IMR-90 (cell line): Measurements from ENCODE around the gene DHFR. TPM values are rescaled to one million over a fixed set of nuclear protein-coding genes. Genes with fewer than 3 reads are reported as not detected.

ENCODE experiments used
- ATAC-seq: fragments of 200-7000 bp; cut with Tn5 transposase; 2 replicates; pipeline ENCODE4 v1.9.1; 2020; ENCODE audit warnings: low read depth, mild to moderate bottlenecking, moderate library complexity
- BruUV-seq: library from RNA; stranded (reverse); fragments of 400-500 nt; replicated peaks from 2 replicates; lab custom pipeline; 2021; lab: Mats Ljungman, UMichigan
- CTCF ChIA-PET: fragments of 300-600 bp; formaldehyde crosslinking; extraction: SDS; loops from one replicate; lab custom pipeline; 2021; ENCODE audit warnings: antibody characterized with exemption; lab: Yijun Ruan, JAX
- POLR2A ChIA-PET: fragments of 300-600 bp; sonication (Branson Sonifier 250); formaldehyde crosslinking; loops from one replicate; lab custom pipeline; 2022; ENCODE audit warnings: antibody characterized with exemption; ENCODE audit not compliant: unreplicated experiment; lab: Charles Lee
- DNase-seq: peaks from one replicate; pipeline ENCODE4 v3.0.0; 2013
- H2AFZ ChIP-seq: replicated peaks from 2 replicates; pipeline ENCODE3; 2013; ENCODE audit warnings: low read length, mild to moderate bottlenecking; ENCODE audit not compliant: poor library complexity
- H2AK5ac ChIP-seq: 2 replicates; pipeline ENCODE4 v1.6.1; 2013; ENCODE audit warnings: low read depth, low read length, inconsistent platforms
- H2AK9ac ChIP-seq: replicated peaks from 2 replicates; pipeline ENCODE3; 2013; ENCODE audit warnings: mild to moderate bottlenecking, low read depth, low read length, moderate library complexity; ENCODE audit not compliant: poor library complexity
- H2BK120ac ChIP-seq: 2 replicates; pipeline ENCODE4 v1.6.1; 2013; ENCODE audit warnings: low read depth, low read length, inconsistent platforms
- H2BK15ac ChIP-seq: 3 replicates; pipeline ENCODE4 v1.6.1; 2013; ENCODE audit warnings: low read depth, low read length, inconsistent platforms
- H2BK20ac ChIP-seq: 2 replicates; pipeline ENCODE4 v1.6.1; 2013; ENCODE audit warnings: low read depth, mild to moderate bottlenecking, inconsistent platforms, low read length, moderate library complexity
- H2BK5ac ChIP-seq: 2 replicates; pipeline ENCODE4 v1.6.1; 2013; ENCODE audit warnings: mild to moderate bottlenecking, low read depth, low read length, inconsistent platforms; ENCODE audit not compliant: poor library complexity, severe bottlenecking
- H3K14ac ChIP-seq: replicated peaks from 2 replicates; pipeline ENCODE4 v1.6.1; 2013; ENCODE audit warnings: low read depth, low read length, inconsistent platforms
- H3K18ac ChIP-seq: 2 replicates; pipeline ENCODE4 v1.6.1; 2013; ENCODE audit warnings: low read depth, low read length, control low read depth
- H3K23ac ChIP-seq: 2 replicates; pipeline ENCODE4 v1.6.1; 2013; ENCODE audit warnings: low read depth, low read length, inconsistent platforms
- H3K27ac ChIP-seq: 2 replicates; pipeline ENCODE4 v1.5.1; 2013; ENCODE audit warnings: mild to moderate bottlenecking, control low read depth, low read length; ENCODE audit not compliant: insufficient read depth
- H3K27me3 ChIP-seq: 2 replicates; pipeline ENCODE4 v1.6.1; 2013; ENCODE audit warnings: low read length; ENCODE audit not compliant: control insufficient read depth, insufficient read depth
- H3K36me3 ChIP-seq: 2 replicates; pipeline ENCODE4 v1.6.1; 2013; ENCODE audit warnings: low read length, mixed read lengths; ENCODE audit not compliant: control insufficient read depth, insufficient read depth
- H3K4ac ChIP-seq: 2 replicates; pipeline ENCODE4 v1.6.1; 2013; ENCODE audit warnings: low read depth, low read length, inconsistent platforms
- H3K4me1 ChIP-seq: 2 replicates; pipeline ENCODE4 v1.6.1; 2013; ENCODE audit warnings: low read length, mixed read lengths; ENCODE audit not compliant: control insufficient read depth, insufficient read depth
- H3K4me2 ChIP-seq: 2 replicates; pipeline ENCODE4 v1.6.1; 2013; ENCODE audit warnings: low read depth, mild to moderate bottlenecking, control low read depth, low read length, moderate library complexity
- H3K4me3 ChIP-seq: 2 replicates; pipeline ENCODE4 v1.5.1; 2013; ENCODE audit warnings: low read depth, mild to moderate bottlenecking, control low read depth, low read length, moderate library complexity; ENCODE audit not compliant: insufficient read depth
- H3K56ac ChIP-seq: 2 replicates; pipeline ENCODE4 v1.6.1; 2013; ENCODE audit warnings: low read length, inconsistent platforms; ENCODE audit not compliant: insufficient read depth; ENCODE audit errors: extremely low read depth
- H3K79me1 ChIP-seq, 2 experiments: 2 replicates each; pipeline ENCODE4 v1.6.1; 2013; ENCODE audit warnings: low read length in 2 of 2, inconsistent platforms in 1 of 2, low read depth in 1 of 2
- H3K9ac ChIP-seq: 2 replicates; pipeline ENCODE4 v1.6.1; 2013; ENCODE audit warnings: low read depth, low read length, control low read depth
- H3K9me1 ChIP-seq: 2 replicates; pipeline ENCODE4 v1.6.1; 2013; ENCODE audit warnings: low read length, inconsistent platforms; ENCODE audit not compliant: insufficient read depth
- H3K9me3 ChIP-seq: 2 replicates; pipeline ENCODE4 v1.6.1; 2013; ENCODE audit warnings: low read length; ENCODE audit not compliant: control insufficient read depth, insufficient read depth
- H4K20me1 ChIP-seq: 2 replicates; pipeline ENCODE4 v1.6.1; 2013; ENCODE audit warnings: low read length, inconsistent platforms; ENCODE audit not compliant: insufficient read depth
- H4K5ac ChIP-seq: 2 replicates; pipeline ENCODE4 v1.6.1; 2013; ENCODE audit warnings: mild to moderate bottlenecking, low read depth, low read length, control low read depth
- H4K8ac ChIP-seq, 2 experiments: 2 replicates each; pipeline ENCODE4 v1.6.1; 2013; ENCODE audit warnings: low read depth in 2 of 2, low read length in 2 of 2, control low read depth in 1 of 2, inconsistent platforms in 1 of 2
- H4K91ac ChIP-seq: 2 replicates; pipeline ENCODE4 v1.6.1; 2013; ENCODE audit warnings: low read depth, low read length, inconsistent platforms; ENCODE audit not compliant: insufficient read depth
- BHLHE40 ChIP-seq: fragments of 150-350 bp; IDR thresholded peaks from 2 replicates; pipeline ENCODE4 v1.6.1; 2016; ENCODE audit warnings: mild to moderate bottlenecking, low read depth, low read length
- CEBPB ChIP-seq: IDR thresholded peaks from 2 replicates; pipeline ENCODE4 v1.6.1; 2012; ENCODE audit warnings: low read depth, low read length, improper control_type of control experiment
- CHD1 ChIP-seq: IDR thresholded peaks from 2 replicates; pipeline ENCODE4 v1.6.1; 2012; ENCODE audit warnings: low read depth, low read length, improper control_type of control experiment
- FOS ChIP-seq: fragments of 150-350 bp; IDR thresholded peaks from 2 replicates; pipeline ENCODE4 v1.6.1; 2016; ENCODE audit warnings: low read depth, low read length
- MAFK ChIP-seq: IDR thresholded peaks from 2 replicates; pipeline ENCODE4 v1.6.1; 2012; ENCODE audit warnings: low read depth, low read length, improper control_type of control experiment
- MAZ ChIP-seq: IDR thresholded peaks from 2 replicates; pipeline ENCODE4 v1.6.1; 2012; ENCODE audit warnings: low read depth, mild to moderate bottlenecking, low read length, improper control_type of control experiment, moderate library complexity, borderline replicate concordance
- MXI1 ChIP-seq: IDR thresholded peaks from 2 replicates; pipeline ENCODE4 v1.6.1; 2012; ENCODE audit warnings: low read depth, mild to moderate bottlenecking, low read length, moderate library complexity, borderline replicate concordance
- NFE2L2 ChIP-seq: fragments of 150-350 bp; IDR thresholded peaks from 2 replicates; pipeline ENCODE4 v1.6.1; 2016; ENCODE audit warnings: low read depth, mild to moderate bottlenecking, low read length
- POLR2A ChIP-seq: IDR thresholded peaks from 2 replicates; pipeline ENCODE4 v1.6.1; 2012; ENCODE audit warnings: mild to moderate bottlenecking, low read depth, low read length
- RAD21 ChIP-seq: IDR thresholded peaks from 2 replicates; pipeline ENCODE4 v1.6.1; 2012; ENCODE audit warnings: low read length, improper control_type of control experiment
- RCOR1 ChIP-seq: IDR thresholded peaks from 2 replicates; pipeline ENCODE4 v1.6.1; 2012; ENCODE audit warnings: mild to moderate bottlenecking, low read length, improper control_type of control experiment; ENCODE audit not compliant: insufficient replicate concordance
- RFX5 ChIP-seq: IDR thresholded peaks from 2 replicates; pipeline ENCODE4 v1.8.0; 2012; ENCODE audit warnings: low read depth, mild to moderate bottlenecking, low read length, moderate library complexity
- SMC3 ChIP-seq: fragments of 150-350 bp; IDR thresholded peaks from 2 replicates; pipeline ENCODE4 v1.6.1; 2016; ENCODE audit warnings: low read depth, mild to moderate bottlenecking, antibody characterized with exemption, low read length, moderate library complexity
- WGBS, 2 experiments: methylation state at CpG; one replicate each; pipeline versions ENCODE4 v1.1.5 to v1.1.7; 2013; ENCODE audit warnings: missing lambda C conversion rate in 2 of 2; ENCODE audit not compliant: insufficient read length in 1 of 2; ENCODE audit errors: extremely low coverage in 2 of 2; 5-methylcytosine and 5-hydroxymethylcytosine counted together
- dilution Hi-C: fragments of 300-500 bp; cut with HindIII; formaldehyde crosslinking; loops from one replicate; pipeline ENCODE4 v1.14.3; 2018; ENCODE audit warnings: low sequenced_read_pairs; ENCODE audit not compliant: unreplicated experiment
- in situ Hi-C: fragments of 300-500 bp; cut with MboI; formaldehyde crosslinking; loops from 3 replicates; pipeline ENCODE4 v1.14.3; 2019; ENCODE audit warnings: low sequenced_read_pairs, inconsistent platforms, mixed read lengths
- intact Hi-C: fragments of 100-400 bp; cut with micrococcal nuclease; formaldehyde crosslinking; loops from 2 replicates; pipeline ENCODE4 v1.10.0; 2022
- polyA plus RNA-seq, 3 experiments: library from polyadenylated mRNA; depleted of rRNA; stranded (reverse); fragments of >200 nt; gene quantifications; 2 replicates each; pipeline ENCODE4 v1.2.3, GENCODE V29; 2012; ENCODE audit warnings: low replicate concordance in 1 of 3
- total RNA-seq: library from RNA; depleted of rRNA; stranded (reverse); fragments of >200 nt; gene quantifications from 2 replicates; pipeline ENCODE4 v1.2.3, GENCODE V29; 2012
- TF ChIP-seq, protein P1 (sequence below): conservative IDR thresholded peaks from 2 replicates; pipeline ENCODE4 v1.5.1; 2012; ENCODE audit warnings: mild to moderate bottlenecking, low read depth, low read length, improper control_type of control experiment
- TF ChIP-seq, protein P2 (sequence below): fragments of 150-350 bp; IDR thresholded peaks from 2 replicates; pipeline ENCODE4 v1.6.1; 2016; ENCODE audit warnings: low read depth, mild to moderate bottlenecking, low read length, moderate library complexity, borderline replicate concordance
- TF ChIP-seq, protein P3 (sequence below): fragments of 150-350 bp; IDR thresholded peaks from 2 replicates; pipeline ENCODE4 v1.6.1; 2017; ENCODE audit warnings: mild to moderate bottlenecking, antibody characterized with exemption, low read length, low read depth

DHFR gene
- total and polyA plus RNA-seq, 2 of the 4 experiments (the other 2 are of a cell fraction): 20.6 to 29.4 TPM

DNA sequence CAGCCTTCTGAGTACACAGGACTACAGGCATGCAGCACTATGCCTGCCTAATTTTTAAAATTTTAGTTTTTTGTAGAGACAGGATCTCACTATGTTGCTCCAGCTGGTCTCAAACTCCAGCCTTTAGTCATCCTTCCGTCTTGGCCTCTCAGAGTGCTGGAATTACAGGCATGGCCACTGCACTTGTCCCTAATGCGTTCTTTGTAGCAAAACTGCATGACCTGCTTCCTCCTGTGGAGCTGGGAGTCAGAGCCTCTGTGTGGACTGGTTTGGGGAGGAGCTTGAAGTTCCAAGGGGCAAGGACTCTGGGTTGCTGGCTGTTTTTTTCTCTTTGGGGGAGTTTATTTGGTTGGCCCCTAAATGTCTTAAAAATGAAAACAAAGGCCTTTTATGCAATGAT, 62.0 kb downstream of the DHFR start:
- H2AK5ac ChIP-seq: no peak overlapping the region
- no peak overlapping the region for H3K56ac ChIP-seq
- no peak overlapping the region for H4K91ac ChIP-seq
- intact Hi-C loops: no loop called here
- no peaks in the 10 kb centered on the region for H4K20me1 ChIP-seq
- no peak overlapping the region for H3K14ac ChIP-seq
- H4K8ac ChIP-seq: no peak overlapping the region
- H2AFZ ChIP-seq: peak overlapping the region; percentile 43
- ChIA-PET POLR2A (no interaction called here), CTCF (interaction anchor here (1.0 kb wide), 1 partner anchor 111 kb away, joined by 3 read pairs; no protein-coding TSS in a partner anchor)
- no peaks in the 10 kb centered on the region for H3K9me1 ChIP-seq
- no peak for DNase-seq
- no peak overlapping the region for H3K23ac ChIP-seq
- ATAC-seq: no peak
- no peak overlapping the region for H3K18ac ChIP-seq
- H3K4ac ChIP-seq: no peak overlapping the region
- no peaks in the 10 kb centered on the region for H3K79me1 ChIP-seq
- no peak overlapping the region for H2AK9ac ChIP-seq
- H3K4me3 ChIP-seq: no peak overlapping the region
- H4K5ac ChIP-seq: no peak overlapping the region
- no peak overlapping the region for H2BK120ac ChIP-seq
- H2BK5ac ChIP-seq: no peak overlapping the region
- BruUV-seq: no TSS peak
- TF ChIP-seq, protein P1, sequence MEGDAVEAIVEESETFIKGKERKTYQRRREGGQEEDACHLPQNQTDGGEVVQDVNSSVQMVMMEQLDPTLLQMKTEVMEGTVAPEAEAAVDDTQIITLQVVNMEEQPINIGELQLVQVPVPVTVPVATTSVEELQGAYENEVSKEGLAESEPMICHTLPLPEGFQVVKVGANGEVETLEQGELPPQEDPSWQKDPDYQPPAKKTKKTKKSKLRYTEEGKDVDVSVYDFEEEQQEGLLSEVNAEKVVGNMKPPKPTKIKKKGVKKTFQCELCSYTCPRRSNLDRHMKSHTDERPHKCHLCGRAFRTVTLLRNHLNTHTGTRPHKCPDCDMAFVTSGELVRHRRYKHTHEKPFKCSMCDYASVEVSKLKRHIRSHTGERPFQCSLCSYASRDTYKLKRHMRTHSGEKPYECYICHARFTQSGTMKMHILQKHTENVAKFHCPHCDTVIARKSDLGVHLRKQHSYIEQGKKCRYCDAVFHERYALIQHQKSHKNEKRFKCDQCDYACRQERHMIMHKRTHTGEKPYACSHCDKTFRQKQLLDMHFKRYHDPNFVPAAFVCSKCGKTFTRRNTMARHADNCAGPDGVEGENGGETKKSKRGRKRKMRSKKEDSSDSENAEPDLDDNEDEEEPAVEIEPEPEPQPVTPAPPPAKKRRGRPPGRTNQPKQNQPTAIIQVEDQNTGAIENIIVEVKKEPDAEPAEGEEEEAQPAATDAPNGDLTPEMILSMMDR: no peak
- TF ChIP-seq, protein P2, sequence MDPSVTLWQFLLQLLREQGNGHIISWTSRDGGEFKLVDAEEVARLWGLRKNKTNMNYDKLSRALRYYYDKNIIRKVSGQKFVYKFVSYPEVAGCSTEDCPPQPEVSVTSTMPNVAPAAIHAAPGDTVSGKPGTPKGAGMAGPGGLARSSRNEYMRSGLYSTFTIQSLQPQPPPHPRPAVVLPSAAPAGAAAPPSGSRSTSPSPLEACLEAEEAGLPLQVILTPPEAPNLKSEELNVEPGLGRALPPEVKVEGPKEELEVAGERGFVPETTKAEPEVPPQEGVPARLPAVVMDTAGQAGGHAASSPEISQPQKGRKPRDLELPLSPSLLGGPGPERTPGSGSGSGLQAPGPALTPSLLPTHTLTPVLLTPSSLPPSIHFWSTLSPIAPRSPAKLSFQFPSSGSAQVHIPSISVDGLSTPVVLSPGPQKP: no peak
- TF ChIP-seq RCOR1 (no peak), FOS (no peak), POLR2A (no peak), CEBPB (no peak), NFE2L2 (no peak), MAZ (no peak), MXI1 (no peak), RAD21 (no peak), BHLHE40 (no peak), CHD1 (no peak), MAFK (no peak), SMC3 (no peak), RFX5 (no peak)
- TF ChIP-seq, protein P3, sequence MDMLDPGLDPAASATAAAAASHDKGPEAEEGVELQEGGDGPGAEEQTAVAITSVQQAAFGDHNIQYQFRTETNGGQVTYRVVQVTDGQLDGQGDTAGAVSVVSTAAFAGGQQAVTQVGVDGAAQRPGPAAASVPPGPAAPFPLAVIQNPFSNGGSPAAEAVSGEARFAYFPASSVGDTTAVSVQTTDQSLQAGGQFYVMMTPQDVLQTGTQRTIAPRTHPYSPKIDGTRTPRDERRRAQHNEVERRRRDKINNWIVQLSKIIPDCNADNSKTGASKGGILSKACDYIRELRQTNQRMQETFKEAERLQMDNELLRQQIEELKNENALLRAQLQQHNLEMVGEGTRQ: no peak
- no peak overlapping the region for H2BK15ac ChIP-seq
- H3K9ac ChIP-seq: no peak overlapping the region
- dilution Hi-C loops: no loop called here
- in situ Hi-C loops: no loop called here
- no peak overlapping the region for H3K4me2 ChIP-seq
- H2BK20ac ChIP-seq: no peak overlapping the region
- H3K27ac ChIP-seq: no peak overlapping the region
- H3K36me3 ChIP-seq: no peaks in the 10 kb centered on the region
- WGBS, 2 experiments: 72% methylated on average over 2 of the region's 2 CpGs; no CpG with 5 or more reads in 1 of the 2 experiments
- no peaks in the 10 kb centered on the region for H3K9me3 ChIP-seq
- H3K27me3 ChIP-seq: no peaks in the 10 kb centered on the region
- H3K4me1 ChIP-seq: no peaks in the 10 kb centered on the region
